LoVo (cell line): Measurements from ENCODE around the gene C1orf167.

ENCODE experiments used
- DNase-seq: peaks from one replicate; pipeline ENCODE4 v3.0.0-alpha.2; 2016; ENCODE audit warnings: low spot score

The C1orf167 gene

GRCh38 chr1:11835441-11836225 lies 73.6 kb downstream of the C1orf167 start:
- no peak for DNase-seq

- DNase-seq, result no peak
Measured at GRCh38 chr1:11836955-11837766, 75.2 kb downstream of the C1orf167 start.

- no peak for DNase-seq
Measured at GRCh38 chr1:11837767-11838348, 75.9 kb downstream of the C1orf167 start.

GRCh38 chr1:11838349-11839272 lies 76.6 kb downstream of the C1orf167 start:
- peak; percentile 58 for DNase-seq
